CD14-positive monocyte (primary cell): ENCODE measurements around the gene RIBC1. TPM values are rescaled to one million over a fixed set of nuclear protein-coding genes. Genes with fewer than 3 reads are reported as not detected.
A peak's percentile ranks its signal among the peaks of the same experiment; 100 is the strongest.

ENCODE experiments used
- DNase-seq, 3 donors: peaks; one replicate each; pipeline ENCODE4 v3.0.0-alpha.2; 2011 to 2022
- H2AFZ ChIP-seq: 2 replicates; pipeline ENCODE4 v1.6.0; 2012; ENCODE audit warnings: mild to moderate bottlenecking, low read depth, low read length, inconsistent platforms; ENCODE audit not compliant: insufficient read depth, poor library complexity, severe bottlenecking
- H3K27ac ChIP-seq, 2 donors: 1 replicate in 1 of 2; 2 replicates in 1 of 2; pipeline ENCODE4 v1.5.1; 2012 to 2013; ENCODE audit warnings: low read length in 2 of 2, control low read depth in 1 of 2, inconsistent platforms in 1 of 2, low read depth in 1 of 2, mild to moderate bottlenecking in 1 of 2
- H3K27me3 ChIP-seq, 2 donors: one replicate each; pipeline versions ENCODE4 v1.6.0 to v1.6.1; 2011 to 2013; ENCODE audit warnings: low read length in 2 of 2; ENCODE audit not compliant: control insufficient read depth in 2 of 2, insufficient read depth in 2 of 2
- H3K36me3 ChIP-seq, 2 donors: replicated peaks in 1 of 2; 1 replicate in 1 of 2; 2 replicates in 1 of 2; pipeline versions ENCODE4 v1.5.1 to v1.6.1; 2012 to 2013; ENCODE audit warnings: low read length in 2 of 2, control low read depth in 1 of 2, inconsistent platforms in 1 of 2, mild to moderate bottlenecking in 1 of 2; ENCODE audit not compliant: insufficient read depth in 2 of 2, control insufficient read depth in 1 of 2
- H3K4me1 ChIP-seq, 2 donors: 1 replicate in 1 of 2; 2 replicates in 1 of 2; pipeline versions ENCODE4 v1.5.1 to v1.6.1; 2012 to 2013; ENCODE audit warnings: low read length in 2 of 2, control low read depth in 1 of 2, inconsistent platforms in 1 of 2, mild to moderate bottlenecking in 1 of 2, moderate library complexity in 1 of 2; ENCODE audit not compliant: insufficient read depth in 2 of 2, control insufficient read depth in 1 of 2
- H3K4me2 ChIP-seq: replicated peaks from 2 replicates; pipeline ENCODE3; 2012; ENCODE audit warnings: low read length, moderate library complexity, mild to moderate bottlenecking; ENCODE audit not compliant: poor library complexity, severe bottlenecking; ENCODE audit errors: extremely low read depth
- H3K4me3 ChIP-seq, 3 experiments: fragments of 200-600 bp in 1 of 3; sonication (generic) in 1 of 3; replicated peaks in 1 of 3; 1 replicate in 2 of 3; 2 replicates in 1 of 3; pipeline ENCODE4 v1.5.1; 2011 to 2013; ENCODE audit warnings: low read length in 3 of 3, mild to moderate bottlenecking in 3 of 3, control low read depth in 2 of 3, low read depth in 2 of 3, inconsistent platforms in 1 of 3, moderate library complexity in 1 of 3
- H3K79me2 ChIP-seq: 2 replicates; pipeline ENCODE4 v1.6.0; 2012; ENCODE audit warnings: mild to moderate bottlenecking, control low read depth, inconsistent platforms, low read length, moderate library complexity; ENCODE audit not compliant: insufficient read depth
- H3K9ac ChIP-seq: 2 replicates; pipeline ENCODE4 v1.6.0; 2017; ENCODE audit warnings: low read length, mild to moderate bottlenecking; ENCODE audit not compliant: insufficient read depth, poor library complexity, severe bottlenecking
- H3K9me3 ChIP-seq, 2 donors: replicated peaks in 1 of 2; 1 replicate in 1 of 2; 2 replicates in 1 of 2; pipeline versions ENCODE4 v1.5.1 to v1.6.1; 2012 to 2013; ENCODE audit warnings: low read length in 2 of 2, control low read depth in 1 of 2; ENCODE audit not compliant: control insufficient read depth in 1 of 2, insufficient read depth in 1 of 2
- H4K20me1 ChIP-seq: 2 replicates; pipeline ENCODE4 v1.6.0; 2012; ENCODE audit warnings: mild to moderate bottlenecking, low read length, control low read depth, moderate library complexity; ENCODE audit not compliant: insufficient read depth
- H3K27ac Mint-ChIP-seq, 7 donors: one replicate each; pipeline ENCODE4 v1.8.0; 2020; ENCODE audit warnings: mild to moderate bottlenecking in 7 of 7, mixed read lengths in 7 of 7, moderate library complexity in 6 of 7, inconsistent platforms in 2 of 7
- H3K27me3 Mint-ChIP-seq, 3 donors: one replicate each; pipeline ENCODE4 v1.8.0; 2021 to 2022; ENCODE audit warnings: low read depth in 3 of 3, mild to moderate bottlenecking in 3 of 3, mixed read lengths in 3 of 3, moderate library complexity in 3 of 3, inconsistent platforms in 1 of 3
- H3K36me3 Mint-ChIP-seq, 2 donors: one replicate each; pipeline ENCODE4 v1.8.0; 2020; ENCODE audit warnings: mixed read lengths in 2 of 2, inconsistent platforms in 1 of 2, mild to moderate bottlenecking in 1 of 2
- H3K4me1 Mint-ChIP-seq: one replicate; pipeline ENCODE4 v1.8.0; 2020; ENCODE audit warnings: mild to moderate bottlenecking, mixed read lengths
- H3K4me3 Mint-ChIP-seq, 2 donors: one replicate each; pipeline ENCODE4 v1.8.0; 2020; ENCODE audit warnings: mild to moderate bottlenecking in 2 of 2, mixed read lengths in 2 of 2, moderate library complexity in 1 of 2
- H3K9me3 Mint-ChIP-seq, 7 donors: one replicate each; pipeline ENCODE4 v1.8.0; 2020 to 2022; ENCODE audit warnings: mixed read lengths in 7 of 7, mild to moderate bottlenecking in 6 of 7, moderate library complexity in 6 of 7, inconsistent platforms in 2 of 7
- WGBS: methylation state at CpG from one replicate; pipeline ENCODE4 v1.1.5; 2013; ENCODE audit warnings: missing lambda C conversion rate; ENCODE audit not compliant: insufficient coverage; 5-methylcytosine and 5-hydroxymethylcytosine counted together
- intact Hi-C, 2 donors: fragments of 100-400 bp; cut with micrococcal nuclease; formaldehyde crosslinking; loops; one replicate each; pipeline versions ENCODE4 v1.15.0 to v1.15.1; 2023
- polyA plus RNA-seq, 3 donors: library from polyadenylated mRNA; depleted of rRNA in 1 of 3; unstranded in 2 of 3; stranded (reverse) in 1 of 3; fragments of 300-500 nt in 2 of 3; fragments of >200 nt in 1 of 3; fragmentation: Illumina TruSeq in 2 of 3; gene quantifications; 1 replicate in 2 of 3; 2 replicates in 1 of 3; pipeline ENCODE4 v1.2.3, GENCODE V29; 2012 to 2021
- TF ChIP-seq, protein P1 (sequence below): fragments of 200-600 bp; IDR thresholded peaks from one replicate; pipeline ENCODE4 v1.8.0; 2022; ENCODE audit warnings: antibody characterized with exemption, mild to moderate bottlenecking

The RIBC1 gene
- polyA plus RNA-seq, 3 donors, result 0.31 to 0.35 TPM; not detected in 1

DNA sequence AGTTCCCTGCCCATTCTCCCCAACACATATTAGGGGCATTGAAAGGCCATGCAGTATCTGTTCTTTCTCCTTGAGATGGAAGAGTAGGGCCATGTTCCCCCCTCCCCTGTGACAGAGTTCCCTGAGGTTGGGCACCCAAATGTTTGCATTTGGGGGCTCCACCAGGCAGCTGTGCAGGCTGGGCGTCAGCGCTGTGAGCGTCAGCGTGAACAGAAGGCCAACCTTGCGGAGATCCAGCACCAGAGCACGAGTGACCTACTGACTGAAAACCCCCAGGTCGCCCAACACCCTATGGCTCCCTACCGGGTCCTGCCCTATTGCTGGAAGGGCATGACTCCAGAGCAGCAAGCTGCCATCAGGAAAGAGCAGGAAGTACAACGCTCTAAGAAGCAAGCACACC is 7.6 kb downstream of the RIBC1 start:
- H3K4me2 ChIP-seq, result no peak overlapping the region
- H3K36me3 ChIP-seq, result peaks cover 25 to 42% of the 10 kb centered on the region in 2 donors
- Mint-ChIP-seq H3K4me1 (peaks cover 15% of the 10 kb centered on the region), H3K36me3 (peaks cover 28 to 34% of the 10 kb centered on the region in 2 donors), H3K27ac (no peak overlapping the region), H3K4me3 (no peak overlapping the region), H3K27me3 (peaks cover 0 to 48% (median 0%) of the 10 kb centered on the region in 3 donors), H3K9me3 (peaks cover 0 to 5% (median 0%) of the 10 kb centered on the region in 7 donors)
- no peak overlapping the region for H3K9ac ChIP-seq
- no peaks in the 10 kb centered on the region for H3K27me3 ChIP-seq
- TF ChIP-seq, protein P1, sequence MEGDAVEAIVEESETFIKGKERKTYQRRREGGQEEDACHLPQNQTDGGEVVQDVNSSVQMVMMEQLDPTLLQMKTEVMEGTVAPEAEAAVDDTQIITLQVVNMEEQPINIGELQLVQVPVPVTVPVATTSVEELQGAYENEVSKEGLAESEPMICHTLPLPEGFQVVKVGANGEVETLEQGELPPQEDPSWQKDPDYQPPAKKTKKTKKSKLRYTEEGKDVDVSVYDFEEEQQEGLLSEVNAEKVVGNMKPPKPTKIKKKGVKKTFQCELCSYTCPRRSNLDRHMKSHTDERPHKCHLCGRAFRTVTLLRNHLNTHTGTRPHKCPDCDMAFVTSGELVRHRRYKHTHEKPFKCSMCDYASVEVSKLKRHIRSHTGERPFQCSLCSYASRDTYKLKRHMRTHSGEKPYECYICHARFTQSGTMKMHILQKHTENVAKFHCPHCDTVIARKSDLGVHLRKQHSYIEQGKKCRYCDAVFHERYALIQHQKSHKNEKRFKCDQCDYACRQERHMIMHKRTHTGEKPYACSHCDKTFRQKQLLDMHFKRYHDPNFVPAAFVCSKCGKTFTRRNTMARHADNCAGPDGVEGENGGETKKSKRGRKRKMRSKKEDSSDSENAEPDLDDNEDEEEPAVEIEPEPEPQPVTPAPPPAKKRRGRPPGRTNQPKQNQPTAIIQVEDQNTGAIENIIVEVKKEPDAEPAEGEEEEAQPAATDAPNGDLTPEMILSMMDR, result no peak
- H3K79me2 ChIP-seq, result peaks cover 9% of the 10 kb centered on the region
- peaks cover 16 to 20% of the 10 kb centered on the region in 2 donors for H3K4me1 ChIP-seq
- no peak overlapping the region for H3K27ac ChIP-seq
- H3K4me3 ChIP-seq, result no peak overlapping the region
- intact Hi-C loops, result no loop called here
- no peak for DNase-seq
- WGBS, result 100% methylated on average over 5 of the region's 9 CpGs
- no peak overlapping the region for H2AFZ ChIP-seq
- no peaks in the 10 kb centered on the region for H3K9me3 ChIP-seq
- no peaks in the 10 kb centered on the region for H4K20me1 ChIP-seq

- H3K4me3 ChIP-seq, result peak within 1 kb of the TSS; percentile 45 to 84 (median 67)
- no peaks in the 10 kb centered on the region for H4K20me1 ChIP-seq
- H3K79me2 ChIP-seq, result peaks cover 9% of the 10 kb centered on the region
- Mint-ChIP-seq H3K27me3 (peaks cover 0 to 50% (median 0%) of the 10 kb centered on the region in 3 donors), H3K4me1 (peaks cover 24% of the 10 kb centered on the region), H3K4me3 (peak within 1 kb of the TSS; percentile 87 to 94), H3K36me3 (peaks cover 25 to 28% of the 10 kb centered on the region in 2 donors), H3K27ac (peak within 1 kb of the TSS; percentile 89 to 96 (median 94)), H3K9me3 (peaks cover 0 to 5% (median 0%) of the 10 kb centered on the region in 7 donors)
- H3K9me3 ChIP-seq, result no peaks in the 10 kb centered on the region
- TF ChIP-seq, protein P1, result no peak
- H2AFZ ChIP-seq, result peak within 1 kb of the TSS; percentile 83
- no peaks in the 10 kb centered on the region for H3K27me3 ChIP-seq
- H3K27ac ChIP-seq, result peak within 1 kb of the TSS; percentile 67 to 83
- intact Hi-C loops, result no loop called here
- DNase-seq, result peak; percentile 84 to 90 (median 86)
- H3K4me1 ChIP-seq, result peaks cover 22 to 38% of the 10 kb centered on the region in 2 donors
- peak within 1 kb of the TSS; percentile 87 for H3K4me2 ChIP-seq
- H3K36me3 ChIP-seq, result peaks cover 22 to 34% of the 10 kb centered on the region in 2 donors
- WGBS, result 21% methylated on average over 24 of the region's 61 CpGs
- peak within 1 kb of the TSS; percentile 62 for H3K9ac ChIP-seq
These were observed 11.3 kb downstream of the RIBC1 start, which contains the start of gene HSD17B10 for GRCh38 chrX:53433651-53434639. Gene HSD17B10 (minus strand): TSS chrX:53434370. CDS start chrX:53434345, 25 bp downstream.
